ENCODE data around the gene SLC34A3. TPM values are rescaled to one million over a fixed set of nuclear protein-coding genes. Genes with fewer than 3 reads are reported as not detected.

Gene SLC34A3
- total and polyA plus RNA-seq, 4 donors = 0.03 to 0.65 (median 0.12) TPM; not detected in 1

DNA sequence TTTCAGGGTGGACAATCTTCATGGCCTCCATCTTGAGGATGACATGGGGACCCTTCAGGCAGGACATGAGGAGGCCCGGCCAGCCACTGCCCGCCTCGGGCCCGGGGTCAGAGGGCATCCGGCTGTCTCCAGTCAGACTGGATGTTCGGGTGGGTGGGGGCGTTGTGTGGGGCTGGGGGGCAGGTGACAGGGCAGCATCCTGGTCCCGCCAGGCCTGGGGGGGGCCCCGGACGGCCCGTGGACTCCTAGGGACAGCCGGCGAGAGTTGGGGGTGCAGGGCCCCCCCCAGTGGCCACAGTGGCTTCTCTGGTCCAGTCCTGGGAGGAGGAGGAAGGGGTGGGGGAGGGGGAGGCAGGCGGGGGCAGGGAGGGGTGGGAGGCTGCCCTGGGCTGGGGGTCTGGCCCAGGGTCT lies 9.6 kb upstream of the SLC34A3 start:
- ATAC-seq (ENCODE audit: insufficient read depth, low FRiP score) (no peak), DNase-seq (no peak)
- no peaks in the 10 kb centered on the region for H3K9me3 ChIP-seq (ENCODE audit: control insufficient read depth in 4 of 4, insufficient read depth in 3 of 4, low read length in 3 of 4)
- H3K27me3 ChIP-seq (ENCODE audit: control insufficient read depth in 3 of 3, insufficient read depth in 3 of 3, low read length in 2 of 3) = no peaks in the 10 kb centered on the region
- H3K36me3 ChIP-seq (ENCODE audit: control insufficient read depth in 4 of 4, insufficient read depth in 4 of 4, low read length in 4 of 4) = peaks cover 0 to 6% (median 0%) of the 10 kb centered on the region in 4 donors
- no peak overlapping the region for H3K9ac ChIP-seq (ENCODE audit: insufficient read depth in 1 of 2, low read length in 2 of 2)
- 86 to 91% methylated on average over 13 to 14 of the region's 14 CpGs for WGBS, 2 donors
- no peak overlapping the region for H3K4me3 ChIP-seq
- H3K4me1 ChIP-seq (ENCODE audit: control insufficient read depth in 5 of 5, insufficient read depth in 5 of 5, low read length in 5 of 5) = peaks cover 0 to 21% (median 5%) of the 10 kb centered on the region in 5 donors
- no peak for TF ChIP-seq CTCF (IDR thresholded peaks at IDR 0.05; ENCODE audit: control extremely low read depth, extremely low read depth)
- H3K27ac ChIP-seq (ENCODE audit: low read depth in 1 of 2, low read length in 1 of 2) = no peak overlapping the region

DNA sequence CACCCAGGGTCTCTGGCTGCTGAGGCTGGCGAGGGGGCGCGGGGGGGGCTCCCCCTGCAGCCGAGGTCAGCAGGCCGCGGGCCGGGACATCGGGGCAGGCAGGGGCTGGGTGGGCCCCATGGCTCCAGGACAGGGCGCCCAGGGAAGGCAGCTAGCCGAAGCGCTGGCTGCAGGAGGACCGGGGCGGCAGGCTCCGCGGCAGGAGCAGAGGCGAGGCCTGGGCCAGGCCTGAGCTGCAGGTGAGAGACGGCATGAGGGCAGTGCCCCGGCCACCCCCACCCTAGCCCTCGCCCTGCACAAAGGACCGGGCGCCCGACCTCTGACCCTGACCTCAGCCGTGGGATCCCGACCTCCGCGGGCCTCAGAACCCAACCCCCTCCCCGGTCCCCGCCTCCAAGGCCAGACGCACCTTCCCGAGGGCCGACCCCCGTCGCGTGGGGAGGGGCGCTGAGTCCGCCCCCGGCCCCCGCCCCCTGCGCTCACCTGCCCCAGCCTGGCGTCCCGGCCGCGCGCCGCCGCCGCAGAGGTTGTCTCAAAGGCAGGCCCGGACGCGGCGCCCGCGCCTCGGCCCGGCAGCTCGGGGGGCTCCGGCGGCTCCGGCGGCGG lies 9.1 kb upstream of the SLC34A3 start:
- no peak overlapping the region for H3K4me3 ChIP-seq
- DNase-seq (no peak), ATAC-seq (ENCODE audit: insufficient read depth, low FRiP score) (no peak)
- no peak overlapping the region for H3K9ac ChIP-seq (ENCODE audit: insufficient read depth in 1 of 2, low read length in 2 of 2)
- no peaks in the 10 kb centered on the region for H3K27me3 ChIP-seq (ENCODE audit: control insufficient read depth in 3 of 3, insufficient read depth in 3 of 3, low read length in 2 of 3)
- no peak for TF ChIP-seq CTCF (IDR thresholded peaks at IDR 0.05; ENCODE audit: control extremely low read depth, extremely low read depth)
- peak overlapping the region in 1 of 2 donors; percentile 15 for H3K27ac ChIP-seq (ENCODE audit: low read depth in 1 of 2, low read length in 1 of 2)
- peaks cover 0 to 21% (median 5%) of the 10 kb centered on the region in 5 donors for H3K4me1 ChIP-seq (ENCODE audit: control insufficient read depth in 5 of 5, insufficient read depth in 5 of 5, low read length in 5 of 5)
- no peaks in the 10 kb centered on the region for H3K9me3 ChIP-seq (ENCODE audit: control insufficient read depth in 4 of 4, insufficient read depth in 3 of 4, low read length in 3 of 4)
- peaks cover 0 to under 1% (median 0%) of the 10 kb centered on the region in 4 donors for H3K36me3 ChIP-seq (ENCODE audit: control insufficient read depth in 4 of 4, insufficient read depth in 4 of 4, low read length in 4 of 4)
- WGBS, 2 donors = 8 to 10% methylated on average over 32 to 61 of the region's 61 CpGs

DNA sequence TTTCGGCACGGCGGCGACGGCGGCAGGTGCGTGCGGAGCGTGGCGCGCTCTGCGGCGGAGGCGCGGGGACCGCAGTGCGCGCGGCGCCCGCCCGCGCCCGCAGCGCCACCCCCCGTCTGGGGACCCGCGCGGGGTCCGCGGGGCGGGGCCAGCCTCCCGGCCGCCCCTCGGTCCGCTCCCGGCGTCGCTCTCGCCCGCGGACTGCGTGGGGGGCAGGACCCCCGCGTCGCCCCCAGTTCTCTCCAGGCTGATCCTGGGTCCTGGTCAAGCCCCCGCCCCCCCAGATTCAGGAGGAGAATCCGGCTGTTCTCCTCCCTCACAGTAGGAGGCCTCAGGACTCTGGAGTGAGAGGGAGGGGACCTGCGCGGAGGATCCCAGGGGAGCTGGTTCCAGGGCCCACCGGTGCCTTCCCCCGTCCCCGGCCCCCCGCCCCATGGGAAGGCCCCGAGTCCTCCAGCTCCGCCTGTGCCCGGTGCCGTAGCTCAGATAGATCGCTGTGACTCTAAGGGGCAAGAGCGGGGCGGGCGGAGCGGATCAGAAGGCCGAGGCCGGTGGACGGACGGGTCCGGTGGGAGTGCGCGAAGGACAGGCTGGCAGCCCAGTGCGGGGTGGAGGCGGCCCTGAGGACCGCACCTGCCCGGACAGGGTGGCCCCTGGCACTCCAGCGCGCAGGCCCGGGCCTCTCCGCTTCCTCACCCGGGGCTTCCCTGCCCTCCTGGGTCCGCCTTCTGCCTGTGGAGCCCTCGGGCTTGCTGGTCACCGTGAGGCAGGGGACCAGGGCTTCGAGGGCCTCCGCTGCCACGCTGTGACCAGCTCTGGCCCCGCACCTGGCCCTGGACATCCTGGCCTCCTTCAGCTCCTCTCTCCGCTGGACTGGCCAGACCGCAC lies 8.3 kb upstream of the SLC34A3 start, which contains the start of gene RNF208:
TSS of gene RNF208 (minus strand) at position 51 of the 888 bp plus-strand sequence. CDS start 1,028 bp downstream, outside the sequence.
- Histone ChIP-seq H3K36me3 (ENCODE audit: control insufficient read depth in 4 of 4, insufficient read depth in 4 of 4, low read length in 4 of 4) (no peaks in the 10 kb centered on the region), H3K27ac (ENCODE audit: low read depth in 1 of 2, low read length in 1 of 2) (peak within 1 kb of the TSS; percentile 74 to 76), H3K9ac (ENCODE audit: insufficient read depth in 1 of 2, low read length in 2 of 2) (no peak within 1 kb of the TSS), H3K27me3 (ENCODE audit: control insufficient read depth in 3 of 3, insufficient read depth in 3 of 3, low read length in 2 of 3) (no peaks in the 10 kb centered on the region), H3K4me1 (ENCODE audit: control insufficient read depth in 5 of 5, insufficient read depth in 5 of 5, low read length in 5 of 5) (peaks cover 0 to 19% (median 5%) of the 10 kb centered on the region in 5 donors), H3K4me3 (peak within 1 kb of the TSS; percentile 49), H3K9me3 (ENCODE audit: control insufficient read depth in 4 of 4, insufficient read depth in 3 of 4, low read length in 3 of 4) (no peaks in the 10 kb centered on the region)
- TF ChIP-seq CTCF (IDR thresholded peaks at IDR 0.05; ENCODE audit: control extremely low read depth, extremely low read depth) = no peak
- 3 to 4% methylated on average over 62 to 88 of the region's 88 CpGs for WGBS, 2 donors
- no peak for DNase-seq
- no peak for ATAC-seq (ENCODE audit: insufficient read depth, low FRiP score)

Data from lung (tissue), 12 donors.